ENCODE results near the gene C9orf152.

GRCh38 chr9:110202232-110202631 is 5.7 kb downstream of the C9orf152 start:
- TF ChIP-seq CTCF (IDR thresholded peaks at IDR 0.05; ENCODE audit: low read depth, low read length) (no peak), EZH2phosphoT487 (IDR thresholded peaks at IDR 0.05; ENCODE audit: low read depth) (no peak)

All from OCI-LY3 (cell line).